GM21786 (cell line): ENCODE results near the gene NRIP1.

Experiments used
- ATAC-seq: cut with Tn5 transposase; IDR thresholded peaks from one replicate; pipeline ENCODE4 v1.9.1; 2021; ENCODE audit not compliant: unreplicated experiment

NRIP1 gene

DNA sequence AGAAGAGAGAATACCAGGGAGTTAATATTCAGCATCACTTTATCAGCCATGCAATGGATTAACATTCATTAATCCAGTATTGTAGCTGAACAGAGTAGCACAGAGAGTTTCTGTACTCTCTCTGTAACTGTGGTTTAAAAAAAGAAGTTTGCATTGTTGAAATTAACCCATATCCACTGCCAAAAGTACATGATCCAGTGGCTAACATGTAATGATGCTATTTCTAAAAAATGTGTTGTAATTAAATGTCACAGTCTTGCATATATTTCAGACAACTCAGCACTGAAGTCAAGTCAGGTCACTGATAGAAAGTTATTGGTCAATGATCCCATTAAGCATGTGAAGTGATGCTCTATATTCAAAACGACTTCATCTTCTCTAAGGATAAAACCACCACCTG, 141.3 kb downstream of the NRIP1 start:
- ATAC-seq = no peak

DNA sequence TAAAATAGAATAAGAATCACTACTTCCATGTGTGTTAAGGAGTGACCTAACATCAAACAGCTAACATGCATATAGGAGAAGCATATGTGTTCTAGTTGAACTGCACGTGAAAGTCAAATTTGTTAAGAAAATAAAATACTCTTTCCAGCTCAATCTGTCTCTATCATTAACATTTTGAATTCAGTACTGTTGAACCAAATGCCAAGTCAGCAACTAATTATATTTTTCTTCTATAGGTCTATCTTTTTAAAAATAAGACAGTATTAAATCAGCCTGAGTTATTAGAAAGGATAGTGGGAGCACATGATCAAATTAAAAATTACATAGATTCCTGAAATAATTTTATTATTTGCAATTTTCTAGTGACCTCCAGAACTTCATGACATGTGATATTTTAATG, 141.8 kb downstream of the NRIP1 start:
- ATAC-seq = no peak

DNA sequence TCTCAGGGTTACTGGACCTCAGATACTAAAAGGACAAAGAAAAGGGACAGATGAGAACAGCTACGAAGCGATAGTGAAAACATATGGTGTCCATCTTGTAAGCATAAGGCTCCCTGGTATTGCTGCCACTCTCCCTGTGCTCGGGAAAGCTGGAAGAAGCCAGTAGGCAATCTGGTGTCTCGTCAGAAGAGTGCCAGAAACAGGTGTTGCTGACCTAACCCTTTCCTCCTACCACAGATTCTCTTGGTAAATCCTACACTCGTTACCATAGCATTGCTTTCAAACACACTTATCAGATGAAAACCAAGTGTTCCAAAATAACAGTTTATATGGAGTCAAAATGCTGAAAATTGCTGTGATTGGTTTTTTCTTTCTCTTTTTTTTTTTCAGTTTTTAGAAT, 146.3 kb downstream of the NRIP1 start:
- ATAC-seq = no peak

DNA sequence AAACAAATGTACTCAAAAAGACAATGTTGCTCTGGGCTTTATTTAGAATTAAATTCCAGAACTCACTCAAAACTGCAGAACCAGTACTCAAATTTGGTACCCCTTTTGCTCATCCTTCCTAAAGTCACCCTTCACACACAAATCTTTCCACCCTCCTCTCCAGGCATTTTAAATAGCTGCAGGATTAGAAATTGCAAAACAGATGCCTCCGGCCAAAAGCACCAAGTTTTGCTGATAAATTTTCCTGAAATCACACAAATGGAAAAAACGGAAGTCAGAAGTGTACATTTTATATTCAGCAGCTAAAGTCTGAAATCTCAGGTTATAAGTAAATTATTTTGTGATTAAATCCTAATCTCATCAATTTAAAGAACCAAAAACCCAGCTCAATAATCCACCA, 147.0 kb downstream of the NRIP1 start:
- ATAC-seq = no peak

DNA sequence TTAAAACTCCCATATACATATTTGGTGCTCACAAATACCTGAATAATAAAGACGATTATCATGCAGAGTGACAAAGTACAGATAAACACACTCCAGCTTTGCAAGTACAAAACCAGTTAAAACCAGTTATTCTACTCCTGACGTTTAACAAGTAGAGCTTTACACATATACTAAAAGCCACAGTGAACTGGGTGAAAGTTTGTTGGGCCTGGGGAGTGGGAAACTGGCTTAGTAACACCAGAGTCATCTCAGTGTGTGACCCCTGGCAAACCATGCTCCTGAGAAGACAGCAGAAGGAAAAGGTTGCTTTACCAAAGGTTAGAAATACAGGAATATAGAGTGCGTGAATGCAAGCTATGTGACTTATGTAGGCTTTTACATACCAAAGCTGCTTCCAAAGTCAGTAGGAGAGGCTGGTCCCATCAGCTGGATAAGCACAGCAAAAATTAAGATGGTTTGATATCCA, 148.1 kb downstream of the NRIP1 start:
- ATAC-seq = no peak

DNA sequence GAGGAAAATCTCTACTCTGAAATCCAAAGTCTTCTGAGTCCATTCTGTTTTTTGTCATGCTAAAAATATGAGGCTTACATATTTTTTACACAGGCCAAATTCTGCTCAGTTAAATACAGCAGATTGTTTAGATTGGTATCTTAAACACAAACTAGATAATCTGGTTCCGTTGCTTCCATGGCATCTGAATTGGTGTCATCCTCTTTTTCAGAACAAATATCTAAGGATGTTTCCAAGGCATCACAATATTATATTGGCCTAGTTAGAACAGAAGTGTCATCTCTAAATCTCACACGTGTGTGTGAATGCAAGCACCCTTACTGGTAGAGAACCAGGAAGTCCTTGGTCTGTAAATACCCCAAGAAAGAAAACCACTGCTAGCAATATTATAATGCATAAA, 151.2 kb downstream of the NRIP1 start:
- ATAC-seq = no peak

DNA sequence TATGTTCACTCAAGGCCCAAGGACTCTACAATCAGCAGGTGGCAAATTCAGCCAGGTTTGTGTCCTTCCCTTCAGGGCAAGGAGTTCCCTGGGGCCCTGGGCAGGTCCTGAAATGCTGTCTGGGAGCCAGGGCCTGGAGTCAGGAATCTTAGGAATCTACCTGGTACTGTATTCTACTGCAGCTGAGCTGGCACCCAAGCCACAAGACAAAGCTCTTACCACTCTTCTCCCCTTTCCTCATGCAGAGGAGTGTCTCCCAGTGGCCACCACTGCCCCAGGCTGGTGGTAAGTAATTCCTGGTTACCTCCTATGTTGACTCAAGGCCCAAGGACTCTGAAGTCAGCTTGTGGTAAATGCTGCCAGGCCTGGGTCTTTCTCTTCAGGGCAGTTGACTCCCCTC, 153.4 kb downstream of the NRIP1 start:
- ATAC-seq = no peak
